ENCODE data around the gene PPIL1.

DNA sequence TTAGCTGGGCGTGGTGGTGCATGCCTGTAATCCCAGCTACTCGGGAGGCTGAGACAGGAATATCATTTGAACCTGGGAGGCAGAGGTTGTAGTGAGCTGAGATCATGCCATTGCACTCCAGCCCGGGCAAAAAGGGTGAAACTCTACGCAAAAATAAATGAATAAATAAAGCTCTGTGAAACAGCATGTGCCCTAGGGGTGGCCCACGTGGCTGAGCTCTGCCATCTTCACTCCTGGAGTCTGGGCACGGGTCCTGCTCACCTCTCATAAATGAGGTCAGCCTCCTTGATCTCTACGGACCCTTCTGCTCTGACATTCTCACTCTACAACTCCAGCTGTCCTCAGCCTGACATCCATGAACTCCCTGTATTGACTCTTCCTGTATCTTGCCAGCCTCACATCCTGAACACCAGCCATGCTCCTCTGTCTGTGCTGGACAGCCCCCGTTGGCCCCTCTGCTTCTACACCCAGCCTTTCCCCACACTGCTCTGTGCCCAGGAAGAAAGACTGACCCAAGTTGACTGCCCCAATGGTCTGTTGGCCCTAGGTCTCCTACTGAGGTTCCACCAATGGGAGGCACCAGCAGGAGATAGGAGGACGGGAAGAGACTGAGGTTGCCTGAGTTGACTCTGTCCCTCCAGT lies 57.3 kb downstream of the PPIL1 start:
- TF ChIP-seq, protein P1, sequence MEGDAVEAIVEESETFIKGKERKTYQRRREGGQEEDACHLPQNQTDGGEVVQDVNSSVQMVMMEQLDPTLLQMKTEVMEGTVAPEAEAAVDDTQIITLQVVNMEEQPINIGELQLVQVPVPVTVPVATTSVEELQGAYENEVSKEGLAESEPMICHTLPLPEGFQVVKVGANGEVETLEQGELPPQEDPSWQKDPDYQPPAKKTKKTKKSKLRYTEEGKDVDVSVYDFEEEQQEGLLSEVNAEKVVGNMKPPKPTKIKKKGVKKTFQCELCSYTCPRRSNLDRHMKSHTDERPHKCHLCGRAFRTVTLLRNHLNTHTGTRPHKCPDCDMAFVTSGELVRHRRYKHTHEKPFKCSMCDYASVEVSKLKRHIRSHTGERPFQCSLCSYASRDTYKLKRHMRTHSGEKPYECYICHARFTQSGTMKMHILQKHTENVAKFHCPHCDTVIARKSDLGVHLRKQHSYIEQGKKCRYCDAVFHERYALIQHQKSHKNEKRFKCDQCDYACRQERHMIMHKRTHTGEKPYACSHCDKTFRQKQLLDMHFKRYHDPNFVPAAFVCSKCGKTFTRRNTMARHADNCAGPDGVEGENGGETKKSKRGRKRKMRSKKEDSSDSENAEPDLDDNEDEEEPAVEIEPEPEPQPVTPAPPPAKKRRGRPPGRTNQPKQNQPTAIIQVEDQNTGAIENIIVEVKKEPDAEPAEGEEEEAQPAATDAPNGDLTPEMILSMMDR (IDR thresholded peaks at IDR 0.05 in 2 of 3, conservative IDR thresholded peaks at IDR 0.05 in 1 of 3; ENCODE audit: control insufficient read depth in 2 of 3, extremely low read depth in 1 of 3, insufficient read depth in 1 of 3, low read depth in 3 of 3, low read length in 3 of 3): no peak
- TF ChIP-seq SRF (IDR thresholded peaks at IDR 0.05; ENCODE audit: low read depth in 2 of 2, low read length in 2 of 2) (no peak), YY1 (IDR thresholded peaks at IDR 0.05; ENCODE audit: low read depth, low read length) (no peak), SPI1 (IDR thresholded peaks at IDR 0.05; ENCODE audit: borderline replicate concordance, insufficient read depth, low read depth, low read length) (no peak), HCFC1 (IDR thresholded peaks at IDR 0.05; ENCODE audit: low read length) (no peak), EZH2 (IDR thresholded peaks at IDR 0.05; ENCODE audit: borderline replicate concordance, control insufficient read depth, low read depth, low read length) (no peak), CEBPB (IDR thresholded peaks at IDR 0.05; ENCODE audit: borderline replicate concordance in 1 of 2, low read depth in 2 of 2, low read length in 2 of 2) (no peak)
- TF ChIP-seq, protein P2, sequence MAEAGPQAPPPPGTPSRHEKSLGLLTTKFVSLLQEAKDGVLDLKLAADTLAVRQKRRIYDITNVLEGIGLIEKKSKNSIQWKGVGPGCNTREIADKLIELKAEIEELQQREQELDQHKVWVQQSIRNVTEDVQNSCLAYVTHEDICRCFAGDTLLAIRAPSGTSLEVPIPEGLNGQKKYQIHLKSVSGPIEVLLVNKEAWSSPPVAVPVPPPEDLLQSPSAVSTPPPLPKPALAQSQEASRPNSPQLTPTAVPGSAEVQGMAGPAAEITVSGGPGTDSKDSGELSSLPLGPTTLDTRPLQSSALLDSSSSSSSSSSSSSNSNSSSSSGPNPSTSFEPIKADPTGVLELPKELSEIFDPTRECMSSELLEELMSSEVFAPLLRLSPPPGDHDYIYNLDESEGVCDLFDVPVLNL (IDR thresholded peaks at IDR 0.05; ENCODE audit: low read depth, low read length): no peak
- TF ChIP-seq, protein P3, sequence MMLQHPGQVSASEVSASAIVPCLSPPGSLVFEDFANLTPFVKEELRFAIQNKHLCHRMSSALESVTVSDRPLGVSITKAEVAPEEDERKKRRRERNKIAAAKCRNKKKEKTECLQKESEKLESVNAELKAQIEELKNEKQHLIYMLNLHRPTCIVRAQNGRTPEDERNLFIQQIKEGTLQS (IDR thresholded peaks at IDR 0.05; ENCODE audit: borderline replicate concordance, extremely low read depth, low read depth, low read length): no peak

All from GM12878 (cell line).